Measurements from ENCODE around the gene FGD3. TPM values are rescaled to one million over a fixed set of nuclear protein-coding genes. Genes with fewer than 3 reads are reported as not detected.

Gene FGD3
- total and polyA plus RNA-seq, 2 experiments from 2014 or later: 5.8 to 6.5 TPM

GRCh38 chr9:93040409-93040808 lies 93.1 kb downstream of the FGD3 start:
- 91% methylated on average over 7 of the region's 7 CpGs for WGBS (ENCODE audit: low lambda C conversion rate, missing lambda C conversion rate)
- Histone ChIP-seq H3K27me3 (no peaks in the 10 kb centered on the region), H4K20me1 (ENCODE audit: insufficient read depth, poor library complexity, severe bottlenecking) (no peaks in the 10 kb centered on the region), H3K4me1 (ENCODE audit: insufficient read depth) (no peaks in the 10 kb centered on the region), H3K9me3 (ENCODE audit: low read depth) (no peaks in the 10 kb centered on the region), H3K9me2 (replicated peaks; ENCODE audit: insufficient read depth) (no peaks in the 10 kb centered on the region), H3K4me3 (no peak overlapping the region), H3K4me2 (no peak overlapping the region), H2AFZ (no peak overlapping the region), H3K36me3 (replicated peaks; ENCODE audit: insufficient read depth, low read depth) (no peaks in the 10 kb centered on the region), H3K27ac (no peak overlapping the region), H3K79me2 (no peaks in the 10 kb centered on the region)
- no peak for TF ChIP-seq CTCF (IDR thresholded peaks at IDR 0.05; ENCODE audit: poor library complexity)
- TF ChIP-seq EZH2 (IDR thresholded peaks at IDR 0.05; ENCODE audit: borderline replicate concordance): no peak
- no peak for TF ChIP-seq EZH2phosphoT487 (IDR thresholded peaks at IDR 0.05; ENCODE audit: low read depth, severe bottlenecking, unreplicated experiment)
- no peak for DNase-seq (ENCODE audit: low spot score)

- Histone ChIP-seq H2AFZ (no peak overlapping the region), H3K27me3 (no peaks in the 10 kb centered on the region), H3K9me3 (ENCODE audit: low read depth) (no peaks in the 10 kb centered on the region), H3K4me3 (no peak overlapping the region), H3K4me1 (ENCODE audit: insufficient read depth) (no peaks in the 10 kb centered on the region), H3K9me2 (replicated peaks; ENCODE audit: insufficient read depth) (no peaks in the 10 kb centered on the region), H3K79me2 (no peaks in the 10 kb centered on the region), H3K36me3 (replicated peaks; ENCODE audit: insufficient read depth, low read depth) (no peaks in the 10 kb centered on the region), H4K20me1 (ENCODE audit: insufficient read depth, poor library complexity, severe bottlenecking) (no peaks in the 10 kb centered on the region), H3K4me2 (no peak overlapping the region), H3K27ac (no peak overlapping the region)
- TF ChIP-seq EZH2phosphoT487 (IDR thresholded peaks at IDR 0.05; ENCODE audit: low read depth, severe bottlenecking, unreplicated experiment): no peak
- no peak for TF ChIP-seq CTCF (IDR thresholded peaks at IDR 0.05; ENCODE audit: poor library complexity)
- TF ChIP-seq EZH2 (IDR thresholded peaks at IDR 0.05; ENCODE audit: borderline replicate concordance): no peak
- no peak for DNase-seq (ENCODE audit: low spot score)
- 91% methylated on average over 6 of the region's 6 CpGs for WGBS (ENCODE audit: low lambda C conversion rate, missing lambda C conversion rate)
These were observed 93.9 kb downstream of the FGD3 start for GRCh38 chr9:93041108-93041802.

GRCh38 chr9:93043122-93043521 lies 95.8 kb downstream of the FGD3 start:
- 91% methylated on average over 6 of the region's 6 CpGs for WGBS (ENCODE audit: low lambda C conversion rate, missing lambda C conversion rate)

More at GRCh38 chr9:93043122-93043521, 95.8 kb downstream of the FGD3 start:
- Histone ChIP-seq H3K79me2 (no peaks in the 10 kb centered on the region), H3K27ac (no peak overlapping the region), H3K4me3 (no peak overlapping the region), H3K9me2 (replicated peaks; ENCODE audit: insufficient read depth) (no peaks in the 10 kb centered on the region), H3K4me2 (no peak overlapping the region), H2AFZ (no peak overlapping the region), H4K20me1 (ENCODE audit: insufficient read depth, poor library complexity, severe bottlenecking) (no peaks in the 10 kb centered on the region), H3K36me3 (replicated peaks; ENCODE audit: insufficient read depth, low read depth) (no peaks in the 10 kb centered on the region), H3K27me3 (no peaks in the 10 kb centered on the region), H3K9me3 (ENCODE audit: low read depth) (no peaks in the 10 kb centered on the region), H3K4me1 (ENCODE audit: insufficient read depth) (no peaks in the 10 kb centered on the region)
- TF ChIP-seq EZH2 (IDR thresholded peaks at IDR 0.05; ENCODE audit: borderline replicate concordance) (no peak), CTCF (IDR thresholded peaks at IDR 0.05; ENCODE audit: poor library complexity) (no peak), EZH2phosphoT487 (IDR thresholded peaks at IDR 0.05; ENCODE audit: low read depth, severe bottlenecking, unreplicated experiment) (no peak)
- DNase-seq (ENCODE audit: low spot score): no peak
